SK-N-SH treated with all-trans-retinoic acid at 6 μM for 48 hours (cell line): Measurements from ENCODE around the gene CYP3A7.

Source experiments
- ATAC-seq: fragments of 200-7000 bp; cut with Tn5 transposase; 3 replicates; pipeline ENCODE4 v1.9.1; 2020; ENCODE audit warnings: mild to moderate bottlenecking, moderate library complexity
- ARNTL ChIP-seq: fragments of 450-650 bp; formaldehyde crosslinking; IDR thresholded peaks from 2 replicates; pipeline ENCODE4 v1.5.0; 2020; ENCODE audit warnings: low read depth, mild to moderate bottlenecking, moderate library complexity, borderline replicate concordance
- BACH2 ChIP-seq: fragments of 250-450 bp; sonication (Bioruptor Pico); IDR thresholded peaks from 2 replicates; pipeline ENCODE4 v1.9.0; 2021; ENCODE audit warnings: mild to moderate bottlenecking, borderline replicate concordance
- CSDC2 ChIP-seq: fragments of 250-450 bp; sonication (Bioruptor Pico); IDR thresholded peaks from 2 replicates; pipeline ENCODE4 v1.5.0; 2020; ENCODE audit warnings: mild to moderate bottlenecking, moderate library complexity
- ESRRG ChIP-seq: fragments of 250-450 bp; sonication (Bioruptor Pico); IDR thresholded peaks from 2 replicates; pipeline ENCODE4 v1.6.1; 2021; ENCODE audit warnings: mild to moderate bottlenecking
- GLIS3 ChIP-seq: fragments of 250-450 bp; sonication (Bioruptor Pico); IDR thresholded peaks from 2 replicates; pipeline ENCODE4 v1.5.0; 2020; ENCODE audit warnings: mild to moderate bottlenecking, moderate library complexity
- ISL1 ChIP-seq: fragments of 250-450 bp; sonication (Bioruptor Pico); IDR thresholded peaks from 2 replicates; pipeline ENCODE4 v2.1.2; 2022; ENCODE audit warnings: mild to moderate bottlenecking, moderate library complexity
- TCF4 ChIP-seq: fragments of 250-450 bp; sonication (Bioruptor Pico); IDR thresholded peaks from 2 replicates; pipeline ENCODE4 v1.8.0; 2021; ENCODE audit warnings: mild to moderate bottlenecking, moderate library complexity, borderline replicate concordance
- TOX ChIP-seq: fragments of 250-450 bp; sonication (Bioruptor Pico); IDR thresholded peaks from 2 replicates; pipeline ENCODE4 v1.8.0; 2021; ENCODE audit warnings: mild to moderate bottlenecking, moderate library complexity, borderline replicate concordance
- ZC3H10 ChIP-seq: fragments of 250-450 bp; sonication (Bioruptor Pico); IDR thresholded peaks from 2 replicates; pipeline ENCODE4 v1.5.1; 2021; ENCODE audit warnings: mild to moderate bottlenecking, moderate library complexity
- ZFP3 ChIP-seq: fragments of 250-450 bp; sonication (Bioruptor Pico); IDR thresholded peaks from 2 replicates; pipeline ENCODE4 v1.5.0; 2020; ENCODE audit warnings: mild to moderate bottlenecking, moderate library complexity
- ZFP30 ChIP-seq: fragments of 450-650 bp; formaldehyde crosslinking; IDR thresholded peaks from 2 replicates; pipeline ENCODE4 v1.5.0; 2022; ENCODE audit warnings: mild to moderate bottlenecking, moderate library complexity
- ZNF70 ChIP-seq: fragments of 450-650 bp; formaldehyde crosslinking; IDR thresholded peaks from 2 replicates; pipeline ENCODE4 v1.5.0; 2020; ENCODE audit warnings: mild to moderate bottlenecking, moderate library complexity
- ZNF8 ChIP-seq: fragments of 450-650 bp; formaldehyde crosslinking; IDR thresholded peaks from 2 replicates; pipeline ENCODE4 v1.5.0; 2020; ENCODE audit warnings: mild to moderate bottlenecking, moderate library complexity
- TF ChIP-seq, protein P1 (sequence below): fragments of 250-450 bp; sonication (Bioruptor Pico); IDR thresholded peaks from 2 replicates; pipeline ENCODE4 v1.5.0; 2020; ENCODE audit warnings: mild to moderate bottlenecking, moderate library complexity
- TF ChIP-seq, protein P2 (sequence below): fragments of 250-450 bp; sonication (Bioruptor Pico); IDR thresholded peaks from 2 replicates; pipeline ENCODE4 v1.5.1; 2020; ENCODE audit warnings: low read depth, mild to moderate bottlenecking, moderate library complexity
- TF ChIP-seq, protein P3 (sequence below): fragments of 250-450 bp; sonication (Bioruptor Pico); IDR thresholded peaks from 2 replicates; pipeline ENCODE4 v1.5.1; 2021; ENCODE audit warnings: mild to moderate bottlenecking, moderate library complexity
- TF ChIP-seq, protein P4 (sequence below): fragments of 250-450 bp; sonication (Bioruptor Pico); IDR thresholded peaks from 2 replicates; pipeline ENCODE4 v1.8.0; 2021; ENCODE audit warnings: low read depth, mild to moderate bottlenecking, moderate library complexity, borderline replicate concordance

CYP3A7 gene

DNA sequence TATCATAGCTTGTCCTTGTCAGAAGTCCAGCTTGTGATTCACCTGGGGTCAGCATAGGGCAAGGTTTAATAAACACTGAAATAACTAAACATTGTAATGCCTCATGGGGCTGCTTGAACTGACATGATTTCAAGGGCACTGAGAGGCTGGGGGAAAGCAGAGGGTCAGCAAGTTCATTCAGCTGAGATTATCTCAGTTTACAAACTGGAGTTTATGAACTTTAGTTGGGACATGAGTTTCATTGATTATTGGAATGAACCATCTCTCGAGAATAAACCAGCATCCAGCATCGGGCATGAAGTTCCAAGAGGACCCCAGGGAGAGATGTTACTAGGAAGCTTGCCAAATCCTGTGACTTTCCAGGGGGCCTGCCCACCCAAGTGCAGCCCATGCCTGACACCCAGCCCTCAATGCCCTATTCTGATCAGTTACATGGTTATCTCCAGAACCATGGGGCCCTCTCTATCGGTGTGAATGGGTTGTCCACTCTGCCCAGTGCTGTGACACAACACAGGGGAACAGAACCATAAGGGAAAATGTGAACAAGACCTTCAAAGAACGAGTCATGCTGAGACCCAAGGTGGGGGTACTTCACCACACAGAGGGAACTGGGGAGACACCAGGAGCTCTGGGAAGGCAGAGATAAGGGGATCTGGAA lies 7.9 kb upstream of the CYP3A7 start:
- no peak for ATAC-seq
- no peak for TF ChIP-seq TCF4 (CRISPR knock-in tag)
- TF ChIP-seq, protein P1, sequence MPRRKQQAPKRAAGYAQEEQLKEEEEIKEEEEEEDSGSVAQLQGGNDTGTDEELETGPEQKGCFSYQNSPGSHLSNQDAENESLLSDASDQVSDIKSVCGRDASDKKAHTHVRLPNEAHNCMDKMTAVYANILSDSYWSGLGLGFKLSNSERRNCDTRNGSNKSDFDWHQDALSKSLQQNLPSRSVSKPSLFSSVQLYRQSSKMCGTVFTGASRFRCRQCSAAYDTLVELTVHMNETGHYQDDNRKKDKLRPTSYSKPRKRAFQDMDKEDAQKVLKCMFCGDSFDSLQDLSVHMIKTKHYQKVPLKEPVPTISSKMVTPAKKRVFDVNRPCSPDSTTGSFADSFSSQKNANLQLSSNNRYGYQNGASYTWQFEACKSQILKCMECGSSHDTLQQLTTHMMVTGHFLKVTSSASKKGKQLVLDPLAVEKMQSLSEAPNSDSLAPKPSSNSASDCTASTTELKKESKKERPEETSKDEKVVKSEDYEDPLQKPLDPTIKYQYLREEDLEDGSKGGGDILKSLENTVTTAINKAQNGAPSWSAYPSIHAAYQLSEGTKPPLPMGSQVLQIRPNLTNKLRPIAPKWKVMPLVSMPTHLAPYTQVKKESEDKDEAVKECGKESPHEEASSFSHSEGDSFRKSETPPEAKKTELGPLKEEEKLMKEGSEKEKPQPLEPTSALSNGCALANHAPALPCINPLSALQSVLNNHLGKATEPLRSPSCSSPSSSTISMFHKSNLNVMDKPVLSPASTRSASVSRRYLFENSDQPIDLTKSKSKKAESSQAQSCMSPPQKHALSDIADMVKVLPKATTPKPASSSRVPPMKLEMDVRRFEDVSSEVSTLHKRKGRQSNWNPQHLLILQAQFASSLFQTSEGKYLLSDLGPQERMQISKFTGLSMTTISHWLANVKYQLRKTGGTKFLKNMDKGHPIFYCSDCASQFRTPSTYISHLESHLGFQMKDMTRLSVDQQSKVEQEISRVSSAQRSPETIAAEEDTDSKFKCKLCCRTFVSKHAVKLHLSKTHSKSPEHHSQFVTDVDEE = no peak
- TF ChIP-seq GLIS3 = no peak
- TF ChIP-seq, protein P2, sequence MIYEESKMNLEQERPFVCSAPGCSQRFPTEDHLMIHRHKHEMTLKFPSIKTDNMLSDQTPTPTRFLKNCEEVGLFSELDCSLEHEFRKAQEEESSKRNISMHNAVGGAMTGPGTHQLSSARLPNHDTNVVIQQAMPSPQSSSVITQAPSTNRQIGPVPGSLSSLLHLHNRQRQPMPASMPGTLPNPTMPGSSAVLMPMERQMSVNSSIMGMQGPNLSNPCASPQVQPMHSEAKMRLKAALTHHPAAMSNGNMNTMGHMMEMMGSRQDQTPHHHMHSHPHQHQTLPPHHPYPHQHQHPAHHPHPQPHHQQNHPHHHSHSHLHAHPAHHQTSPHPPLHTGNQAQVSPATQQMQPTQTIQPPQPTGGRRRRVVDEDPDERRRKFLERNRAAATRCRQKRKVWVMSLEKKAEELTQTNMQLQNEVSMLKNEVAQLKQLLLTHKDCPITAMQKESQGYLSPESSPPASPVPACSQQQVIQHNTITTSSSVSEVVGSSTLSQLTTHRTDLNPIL (CRISPR knock-in tag) = no peak
- no peak for TF ChIP-seq ZNF8 (CRISPR knock-in tag)
- TF ChIP-seq, protein P3, sequence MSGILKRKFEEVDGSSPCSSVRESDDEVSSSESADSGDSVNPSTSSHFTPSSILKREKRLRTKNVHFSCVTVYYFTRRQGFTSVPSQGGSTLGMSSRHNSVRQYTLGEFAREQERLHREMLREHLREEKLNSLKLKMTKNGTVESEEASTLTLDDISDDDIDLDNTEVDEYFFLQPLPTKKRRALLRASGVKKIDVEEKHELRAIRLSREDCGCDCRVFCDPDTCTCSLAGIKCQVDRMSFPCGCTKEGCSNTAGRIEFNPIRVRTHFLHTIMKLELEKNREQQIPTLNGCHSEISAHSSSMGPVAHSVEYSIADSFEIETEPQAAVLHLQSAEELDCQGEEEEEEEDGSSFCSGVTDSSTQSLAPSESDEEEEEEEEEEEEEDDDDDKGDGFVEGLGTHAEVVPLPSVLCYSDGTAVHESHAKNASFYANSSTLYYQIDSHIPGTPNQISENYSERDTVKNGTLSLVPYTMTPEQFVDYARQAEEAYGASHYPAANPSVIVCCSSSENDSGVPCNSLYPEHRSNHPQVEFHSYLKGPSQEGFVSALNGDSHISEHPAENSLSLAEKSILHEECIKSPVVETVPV (CRISPR knock-in tag) = no peak
- TF ChIP-seq CSDC2 (CRISPR knock-in tag) = no peak

DNA sequence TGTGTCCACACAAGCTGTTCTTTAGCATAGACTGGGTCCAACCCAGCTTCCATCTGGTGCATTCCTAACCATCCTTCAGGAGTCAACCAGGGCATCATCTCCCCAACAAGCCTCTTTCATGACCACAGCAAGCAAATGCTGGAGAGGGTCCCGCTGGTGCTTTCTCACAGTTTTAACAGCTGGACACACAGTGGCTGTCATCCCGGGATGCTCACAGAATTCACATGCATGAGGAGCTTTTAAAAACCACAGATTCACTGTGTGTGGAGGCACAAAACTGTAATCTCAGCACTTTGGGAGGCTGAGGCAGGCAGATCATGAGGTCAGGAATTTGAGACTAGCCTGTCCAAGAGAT lies 6.4 kb upstream of the CYP3A7 start:
- no peak for ATAC-seq
- no peak for TF ChIP-seq CSDC2 (CRISPR knock-in tag)
- no peak for TF ChIP-seq TOX (CRISPR knock-in tag)

DNA sequence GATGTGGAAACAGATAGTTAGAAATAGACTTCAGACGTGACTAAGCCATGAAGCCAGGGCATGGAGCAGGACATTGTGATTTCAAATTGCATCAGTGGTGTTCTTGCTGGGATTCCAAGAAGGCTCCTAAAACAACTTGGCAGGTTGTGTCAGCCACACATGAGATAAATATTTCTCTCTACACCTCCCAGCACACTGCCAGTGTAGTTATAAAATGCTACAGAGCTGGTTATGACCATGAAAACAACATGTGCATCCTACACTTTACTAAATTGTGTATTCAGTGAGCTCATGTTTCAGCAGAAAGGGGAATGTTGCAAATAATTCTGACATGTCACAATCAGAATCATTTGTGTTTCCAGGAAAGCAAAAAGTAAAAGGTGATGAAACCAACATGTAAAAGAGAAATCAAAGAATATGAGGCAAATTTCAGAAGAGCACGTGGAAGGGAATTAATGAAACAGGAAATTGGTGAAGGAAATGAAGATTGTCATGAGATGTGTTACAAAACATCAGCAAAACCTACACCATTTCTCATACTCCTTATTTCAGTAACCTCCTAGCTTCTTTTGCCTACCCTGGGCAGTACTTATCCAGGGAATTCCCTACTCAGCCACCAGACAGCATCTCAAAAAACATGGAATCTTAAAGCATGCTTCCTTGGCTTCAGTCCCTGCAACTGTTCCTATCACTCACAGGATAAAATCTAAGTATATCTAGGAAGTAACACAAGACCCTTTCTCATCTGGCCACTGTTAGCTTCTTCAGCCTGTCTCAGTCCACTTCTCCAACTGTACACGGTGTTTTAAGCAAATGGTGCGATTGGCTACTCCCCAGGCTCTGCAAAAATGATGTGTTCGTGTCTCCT lies 5.8 kb upstream of the CYP3A7 start:
- no peak for ATAC-seq

DNA sequence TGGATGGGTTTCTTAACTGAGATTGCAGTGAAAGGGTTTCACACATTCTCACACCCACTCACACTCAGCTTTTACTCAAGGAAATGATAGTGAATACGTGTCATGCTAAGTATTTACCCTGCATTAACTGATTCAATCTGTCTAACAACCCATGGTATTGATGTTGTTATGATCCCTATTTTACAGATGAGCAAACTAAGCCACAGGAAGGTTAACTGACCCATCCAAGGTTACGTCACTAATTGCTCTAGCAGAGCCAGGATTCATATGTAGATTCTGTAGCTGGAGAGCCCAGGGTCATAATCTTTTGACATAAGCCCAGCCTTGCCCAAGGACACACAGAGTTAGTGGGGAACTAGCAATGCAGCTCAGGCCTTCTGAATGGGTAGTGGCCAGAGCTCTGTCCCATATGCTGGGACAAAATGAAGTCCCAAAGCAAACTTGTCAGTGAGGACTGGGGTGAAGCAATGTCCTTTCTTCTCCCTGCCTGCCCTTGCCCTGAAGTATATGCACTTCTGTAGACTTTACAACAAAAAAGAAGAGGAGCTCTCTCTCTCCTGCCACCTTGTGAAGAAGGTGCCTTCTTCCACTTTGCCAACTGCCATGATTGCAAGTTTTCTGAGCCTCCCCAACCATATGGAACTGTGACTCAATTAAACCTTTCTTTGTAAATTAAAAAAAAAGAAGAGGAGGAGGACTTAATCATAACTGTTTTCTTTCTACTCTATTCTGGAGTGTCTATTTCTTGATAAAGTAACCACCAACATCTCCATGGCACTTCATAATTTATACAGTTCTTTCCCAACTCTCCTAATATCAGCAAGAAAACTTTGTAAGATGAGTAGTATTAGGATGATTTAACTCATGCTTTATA lies 4.9 kb upstream of the CYP3A7 start:
- no peak for TF ChIP-seq BACH2 (CRISPR knock-in tag)
- TF ChIP-seq, all 23 proteins: peak for 0
- ATAC-seq = no peak

More for the DNA sequence above, 5.8 kb upstream of the CYP3A7 start:
- no peak for TF ChIP-seq ESRRG
- no peak for TF ChIP-seq ARNTL (CRISPR knock-in tag)
- TF ChIP-seq GLIS3 = no peak
- no peak for TF ChIP-seq ZFP30 (CRISPR knock-in tag)
- no peak for TF ChIP-seq CSDC2 (CRISPR knock-in tag)
- no peak for TF ChIP-seq ZC3H10 (CRISPR knock-in tag)
- no peak for TF ChIP-seq ISL1 (CRISPR knock-in tag)
- TF ChIP-seq, protein P3 (CRISPR knock-in tag) = no peak
- no peak for TF ChIP-seq ZNF8 (CRISPR knock-in tag)

DNA sequence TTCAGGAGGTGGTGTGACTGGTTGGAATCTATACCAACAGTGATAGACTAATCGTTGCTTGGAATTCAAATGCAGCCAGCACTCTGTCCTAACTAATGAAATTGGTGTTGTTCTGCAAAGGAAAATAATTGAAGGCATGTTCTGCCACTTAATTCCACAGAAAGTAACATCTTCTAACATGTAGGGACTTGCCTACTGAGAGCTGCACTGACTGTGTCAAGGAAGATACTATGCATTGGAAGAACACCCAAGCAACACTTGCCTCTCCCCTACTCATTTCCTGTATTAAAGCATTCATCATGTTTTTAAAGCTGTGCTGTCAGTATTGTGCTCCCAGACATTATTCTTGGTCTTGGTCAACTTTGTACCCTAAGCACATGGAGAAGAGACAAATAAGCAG lies 2.7 kb upstream of the CYP3A7 start:
- ATAC-seq = no peak
- TF ChIP-seq ZFP30 (CRISPR knock-in tag) (no peak), TOX (CRISPR knock-in tag) (no peak), GLIS3 (no peak), ZFP3 (CRISPR knock-in tag) (no peak), ZNF70 (no peak)
- TF ChIP-seq, protein P4, sequence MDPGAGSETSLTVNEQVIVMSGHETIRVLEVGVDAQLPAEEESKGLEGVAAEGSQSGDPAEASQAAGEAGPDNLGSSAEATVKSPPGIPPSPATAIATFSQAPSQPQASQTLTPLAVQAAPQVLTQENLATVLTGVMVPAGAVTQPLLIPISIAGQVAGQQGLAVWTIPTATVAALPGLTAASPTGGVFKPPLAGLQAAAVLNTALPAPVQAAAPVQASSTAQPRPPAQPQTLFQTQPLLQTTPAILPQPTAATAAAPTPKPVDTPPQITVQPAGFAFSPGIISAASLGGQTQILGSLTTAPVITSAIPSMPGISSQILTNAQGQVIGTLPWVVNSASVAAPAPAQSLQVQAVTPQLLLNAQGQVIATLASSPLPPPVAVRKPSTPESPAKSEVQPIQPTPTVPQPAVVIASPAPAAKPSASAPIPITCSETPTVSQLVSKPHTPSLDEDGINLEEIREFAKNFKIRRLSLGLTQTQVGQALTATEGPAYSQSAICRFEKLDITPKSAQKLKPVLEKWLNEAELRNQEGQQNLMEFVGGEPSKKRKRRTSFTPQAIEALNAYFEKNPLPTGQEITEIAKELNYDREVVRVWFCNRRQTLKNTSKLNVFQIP (CRISPR knock-in tag) = no peak
- TF ChIP-seq, protein P3 (CRISPR knock-in tag) = no peak
- TF ChIP-seq, protein P1 = no peak
